Neutrophil (primary cell): ENCODE data around the gene THEMIS.
"Not testable (repeated sequence)": the region's sequence is repeated elsewhere in the genome, so short reads cannot be mapped to it uniquely, and the experiment has no call there.

Experiments used
- H3K27ac ChIP-seq: fragments of 200-600 bp; sonication (generic); 2 replicates; pipeline ENCODE4 v1.5.1; 2016; ENCODE audit warnings: mild to moderate bottlenecking, moderate library complexity
- H3K27me3 ChIP-seq: fragments of 200-600 bp; sonication (generic); 2 replicates; pipeline ENCODE4 v1.6.0; 2016; ENCODE audit warnings: mild to moderate bottlenecking
- H3K36me3 ChIP-seq: fragments of 200-600 bp; sonication (generic); 2 replicates; pipeline ENCODE4 v1.5.1; 2017
- H3K4me1 ChIP-seq, 2 experiments: fragments of 200-600 bp in 1 of 2; sonication (generic) in 1 of 2; 1 replicate in 1 of 2; 2 replicates in 1 of 2; pipeline versions ENCODE4 v1.5.1 to v1.6.1; 2013 to 2016; ENCODE audit warnings: low read depth in 1 of 2, low read length in 1 of 2, mild to moderate bottlenecking in 1 of 2, moderate library complexity in 1 of 2; ENCODE audit not compliant: control insufficient read depth in 1 of 2, insufficient read depth in 1 of 2
- H3K4me3 ChIP-seq, 2 experiments: fragments of 200-600 bp in 1 of 2; sonication (generic) in 1 of 2; 1 replicate in 1 of 2; 2 replicates in 1 of 2; pipeline ENCODE4 v1.5.1; 2013 to 2016; ENCODE audit warnings: low read depth in 1 of 2, low read length in 1 of 2, mild to moderate bottlenecking in 1 of 2, moderate library complexity in 1 of 2
- H3K9me3 ChIP-seq: fragments of 200-600 bp; sonication (generic); 2 replicates; pipeline ENCODE4 v1.5.1; 2016
- TF ChIP-seq, protein P1 (sequence below): fragments of 200-600 bp; sonication (generic); IDR thresholded peaks from 2 replicates; pipeline ENCODE4 v1.5.1; 2016; ENCODE audit warnings: antibody characterized with exemption

The THEMIS gene

DNA sequence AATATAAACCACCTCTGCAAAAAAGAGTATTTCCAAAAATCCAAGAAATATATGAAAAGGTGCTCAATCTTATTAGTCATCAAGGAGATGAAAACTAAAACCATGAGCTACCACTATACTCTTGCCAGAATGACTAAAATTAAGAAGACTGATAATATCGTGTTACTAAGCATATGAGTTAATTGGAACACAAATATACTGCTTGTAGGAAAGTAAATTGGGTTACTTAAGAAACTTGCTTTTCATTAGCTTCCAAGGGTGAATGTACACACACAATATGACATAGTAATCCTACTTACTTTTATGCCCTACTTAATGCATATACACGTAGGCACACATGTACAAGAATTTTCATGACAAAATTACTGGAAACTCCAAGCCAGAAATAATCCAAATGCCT lies 3.4 kb downstream of the THEMIS start:
- Histone ChIP-seq H3K36me3 (no peaks in the 10 kb centered on the region), H3K4me1 (no peaks in the 10 kb centered on the region), H3K9me3 (no peaks in the 10 kb centered on the region), H3K4me3 (no peak overlapping the region), H3K27me3 (no peaks in the 10 kb centered on the region), H3K27ac (no peak overlapping the region)
- TF ChIP-seq, protein P1, sequence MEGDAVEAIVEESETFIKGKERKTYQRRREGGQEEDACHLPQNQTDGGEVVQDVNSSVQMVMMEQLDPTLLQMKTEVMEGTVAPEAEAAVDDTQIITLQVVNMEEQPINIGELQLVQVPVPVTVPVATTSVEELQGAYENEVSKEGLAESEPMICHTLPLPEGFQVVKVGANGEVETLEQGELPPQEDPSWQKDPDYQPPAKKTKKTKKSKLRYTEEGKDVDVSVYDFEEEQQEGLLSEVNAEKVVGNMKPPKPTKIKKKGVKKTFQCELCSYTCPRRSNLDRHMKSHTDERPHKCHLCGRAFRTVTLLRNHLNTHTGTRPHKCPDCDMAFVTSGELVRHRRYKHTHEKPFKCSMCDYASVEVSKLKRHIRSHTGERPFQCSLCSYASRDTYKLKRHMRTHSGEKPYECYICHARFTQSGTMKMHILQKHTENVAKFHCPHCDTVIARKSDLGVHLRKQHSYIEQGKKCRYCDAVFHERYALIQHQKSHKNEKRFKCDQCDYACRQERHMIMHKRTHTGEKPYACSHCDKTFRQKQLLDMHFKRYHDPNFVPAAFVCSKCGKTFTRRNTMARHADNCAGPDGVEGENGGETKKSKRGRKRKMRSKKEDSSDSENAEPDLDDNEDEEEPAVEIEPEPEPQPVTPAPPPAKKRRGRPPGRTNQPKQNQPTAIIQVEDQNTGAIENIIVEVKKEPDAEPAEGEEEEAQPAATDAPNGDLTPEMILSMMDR, result no peak

DNA sequence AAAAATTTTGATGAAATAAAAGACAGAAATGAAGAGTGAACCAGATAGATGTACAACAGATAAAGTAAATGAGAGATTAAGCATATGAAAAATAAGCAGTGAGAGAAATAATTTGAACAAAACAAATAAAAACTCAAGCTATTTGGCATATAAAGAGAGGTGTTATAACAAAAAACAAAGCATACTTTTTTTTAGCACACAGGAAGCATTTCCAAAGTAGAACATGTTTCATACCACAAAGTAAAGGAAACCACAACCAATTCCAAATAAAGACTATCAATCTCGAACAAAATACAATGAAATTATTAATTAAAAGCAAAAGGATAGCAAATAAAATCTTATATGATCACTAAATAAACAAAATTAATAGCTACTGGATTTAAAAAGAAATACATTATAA lies 6.8 kb downstream of the THEMIS start:
- TF ChIP-seq, protein P1, result no peak
- no peaks in the 10 kb centered on the region for H3K36me3 ChIP-seq
- H3K9me3 ChIP-seq, result no peaks in the 10 kb centered on the region
- H3K27me3 ChIP-seq, result no peaks in the 10 kb centered on the region
- no peak overlapping the region for H3K27ac ChIP-seq
- no peak overlapping the region for H3K4me3 ChIP-seq
- no peaks in the 10 kb centered on the region for H3K4me1 ChIP-seq

DNA sequence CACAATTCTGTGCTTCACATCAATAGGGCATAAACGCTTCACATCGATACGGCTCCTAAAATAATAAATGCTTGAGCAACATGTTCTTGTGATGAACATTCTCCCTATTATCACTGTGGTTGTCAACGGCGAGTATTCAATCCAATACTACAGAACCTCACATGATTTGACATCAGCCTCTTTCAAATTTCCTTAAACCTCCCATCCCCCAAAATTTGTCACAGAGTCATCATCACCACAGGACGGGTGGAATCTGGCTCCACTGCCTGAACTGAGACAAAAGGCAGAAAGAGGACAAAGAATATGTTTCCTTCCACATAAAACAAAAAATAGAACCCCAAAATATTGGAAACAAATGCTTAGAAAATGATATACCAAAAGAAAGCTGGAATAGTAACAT lies 7.3 kb downstream of the THEMIS start:
- Histone ChIP-seq H3K27ac (no peak overlapping the region), H3K9me3 (no peaks in the 10 kb centered on the region), H3K4me1 (no peaks in the 10 kb centered on the region), H3K4me3 (no peak overlapping the region), H3K27me3 (no peaks in the 10 kb centered on the region), H3K36me3 (no peaks in the 10 kb centered on the region)
- TF ChIP-seq, protein P1, result no peak

DNA sequence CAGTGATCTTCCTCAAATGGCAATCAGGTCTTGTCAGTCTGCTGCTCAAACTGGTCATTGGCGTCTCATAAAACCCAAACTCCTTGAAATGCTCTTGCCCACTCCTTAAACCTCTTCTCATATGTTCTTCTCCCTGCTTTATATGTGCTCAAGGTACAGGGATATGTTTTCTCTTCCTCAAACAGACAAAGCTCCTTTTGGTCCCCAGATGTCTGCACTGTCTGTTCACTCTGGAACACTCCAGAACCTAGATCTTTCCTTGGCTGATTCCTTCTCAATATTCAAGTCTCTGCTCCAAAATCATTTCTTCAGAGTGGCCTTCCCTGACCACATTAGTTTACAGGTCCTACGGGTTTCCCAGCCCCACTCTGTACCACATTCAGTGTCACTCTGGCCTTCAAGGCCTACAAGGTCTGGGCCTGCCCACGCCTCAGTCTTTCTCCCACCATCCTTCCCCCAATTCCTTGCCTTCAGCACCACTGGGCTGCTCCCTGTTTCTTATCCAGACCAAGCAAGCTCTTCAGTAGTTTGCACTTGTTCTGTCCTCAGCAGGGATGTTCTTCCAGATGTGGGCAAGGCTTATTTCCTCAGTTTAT lies 9.0 kb downstream of the THEMIS start:
- Histone ChIP-seq H3K27ac (no peak overlapping the region), H3K4me1 (no peaks in the 10 kb centered on the region), H3K36me3 (no peaks in the 10 kb centered on the region), H3K9me3 (no peaks in the 10 kb centered on the region), H3K4me3 (no peak overlapping the region), H3K27me3 (no peaks in the 10 kb centered on the region)
- TF ChIP-seq, protein P1, result no peak

DNA sequence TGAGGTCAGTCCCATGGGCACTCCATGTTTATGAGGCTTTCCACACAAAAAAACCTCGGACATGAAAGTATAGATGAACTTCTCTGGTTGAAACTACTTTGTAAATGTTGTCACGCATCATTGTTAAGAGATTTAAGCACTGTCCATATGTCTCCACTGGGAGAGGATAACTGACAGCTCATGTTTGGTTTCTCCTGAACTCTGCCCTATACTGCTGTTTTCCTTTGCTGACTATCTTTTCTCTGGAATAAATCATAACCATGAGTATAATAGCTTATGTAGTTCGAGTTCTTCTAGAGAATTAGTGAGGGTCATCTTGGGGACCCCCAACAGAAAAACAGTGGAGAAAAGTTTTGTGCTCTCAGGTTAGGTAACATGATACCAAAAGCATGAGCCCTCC lies 14.3 kb downstream of the THEMIS start:
- TF ChIP-seq, protein P1, result no peak
- no peak overlapping the region for H3K27ac ChIP-seq
- H3K9me3 ChIP-seq, result no peaks in the 10 kb centered on the region
- H3K4me3 ChIP-seq, result no peak overlapping the region
- H3K4me1 ChIP-seq, result no peaks in the 10 kb centered on the region
- H3K36me3 ChIP-seq, result no peaks in the 10 kb centered on the region
- no peaks in the 10 kb centered on the region for H3K27me3 ChIP-seq

DNA sequence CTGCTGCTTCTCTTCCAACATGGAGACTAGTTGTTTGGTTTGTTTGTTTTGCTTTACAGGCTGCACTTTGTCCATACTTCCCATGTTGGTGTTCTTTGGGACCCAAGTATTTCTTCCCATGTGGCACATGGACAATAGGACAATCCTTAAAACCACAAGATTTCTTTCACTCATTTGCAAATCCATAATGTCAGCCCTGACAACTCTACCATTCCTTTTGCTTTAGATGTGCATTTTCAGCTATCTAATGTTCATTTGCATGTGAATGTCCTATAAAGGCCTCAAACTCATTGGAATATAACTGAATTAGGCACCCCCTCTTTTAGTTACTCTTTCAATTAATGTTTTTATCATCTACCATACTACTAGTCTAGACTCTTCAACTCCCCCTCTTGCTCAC lies 16.7 kb downstream of the THEMIS start:
- no peaks in the 10 kb centered on the region for H3K9me3 ChIP-seq
- no peak overlapping the region for H3K4me3 ChIP-seq
- no peaks in the 10 kb centered on the region for H3K36me3 ChIP-seq
- peaks cover 4% of the 10 kb centered on the region for H3K27me3 ChIP-seq
- no peaks in the 10 kb centered on the region for H3K4me1 ChIP-seq
- H3K27ac ChIP-seq, result no peak overlapping the region
- TF ChIP-seq, protein P1, result no peak

DNA sequence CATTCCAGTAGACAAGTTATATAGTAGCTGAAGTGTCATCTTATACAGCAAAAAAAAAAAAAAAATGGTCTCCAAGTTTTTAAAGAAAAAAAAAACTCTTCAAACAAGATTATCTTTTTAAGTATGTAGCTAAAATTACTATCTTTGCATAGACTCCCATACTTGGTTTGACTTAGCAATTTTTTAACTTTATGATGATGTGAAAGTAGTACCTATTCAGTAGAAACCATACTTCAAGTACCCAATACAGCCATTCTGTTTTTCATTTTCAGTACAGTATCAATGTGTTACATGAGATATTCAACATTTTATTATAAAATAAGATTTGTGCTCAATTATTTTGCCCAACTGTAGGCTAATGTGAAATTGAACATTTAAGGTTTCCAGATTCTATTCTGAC lies 18.9 kb downstream of the THEMIS start:
- H3K4me1 ChIP-seq, result not testable (repeated sequence)

More for the DNA sequence above, 18.9 kb downstream of the THEMIS start:
- not testable (repeated sequence) for H3K27me3 ChIP-seq, H3K4me3 ChIP-seq, H3K9me3 ChIP-seq, H3K36me3 ChIP-seq, H3K27ac ChIP-seq
